Cardiac muscle cell (in vitro differentiated cells and primary cell): ENCODE data around the gene ACAP2. TPM values are rescaled to one million over a fixed set of nuclear protein-coding genes. Genes with fewer than 3 reads are reported as not detected.
"Not testable (repeated sequence)": the region's sequence is repeated elsewhere in the genome, so short reads cannot be mapped to it uniquely, and the experiment has no call there.

ENCODE experiments used
- DNase-seq, 2 donors: peaks; one replicate each; pipeline versions ENCODE4 v3.0.0 to v3.0.0-alpha.2; 2010 to 2017; ENCODE audit warnings: low read depth in 1 of 2, low spot score in 1 of 2
- H3K27ac ChIP-seq: fragments of 200-600 bp; sonication (generic); 2 replicates; pipeline ENCODE4 v1.5.1; 2016
- H3K27me3 ChIP-seq: fragments of 200-600 bp; sonication (generic); 2 replicates; pipeline ENCODE4 v1.6.0; 2016; ENCODE audit warnings: control low read depth
- H3K36me3 ChIP-seq: fragments of 200-600 bp; sonication (generic); 2 replicates; pipeline ENCODE4 v1.5.1; 2016; ENCODE audit warnings: control low read depth
- H3K4me1 ChIP-seq: fragments of 200-600 bp; sonication (generic); 2 replicates; pipeline ENCODE4 v1.8.1; 2017; ENCODE audit warnings: low read depth, mild to moderate bottlenecking, mixed run types
- H3K4me3 ChIP-seq: fragments of 200-600 bp; sonication (generic); 2 replicates; pipeline ENCODE4 v1.5.1; 2016; ENCODE audit warnings: mild to moderate bottlenecking
- H3K9me3 ChIP-seq: fragments of 200-600 bp; sonication (generic); 2 replicates; pipeline ENCODE4 v1.5.1; 2017; ENCODE audit warnings: low read depth, mild to moderate bottlenecking, control low read depth
- CTCF ChIP-seq: IDR thresholded peaks from 2 replicates; pipeline ENCODE4 v1.5.1; 2012; ENCODE audit warnings: low read depth, mild to moderate bottlenecking, low read length
- polyA plus RNA-seq: library from polyadenylated mRNA; unstranded; fragments of >200 nt; fragmentation: Nextera tagmentation; extraction: Ambion mirVana; gene quantifications from 2 replicates; pipeline ENCODE4 v1.2.1, GENCODE V29; 2016
- total RNA-seq: library from RNA; depleted of rRNA; stranded (reverse); fragments of >200 nt; gene quantifications from 2 replicates; pipeline ENCODE4 v1.2.3, GENCODE V29; 2016

ACAP2 gene
- total and polyA plus RNA-seq, 2 experiments from 2014 or later: 36.2 to 44.4 TPM

GRCh38 chr3:195366200-195366925 lies 76.5 kb downstream of the ACAP2 start:
- Histone ChIP-seq H3K4me1 (no peaks in the 10 kb centered on the region), H3K27ac (no peak overlapping the region), H3K27me3 (no peaks in the 10 kb centered on the region), H3K4me3 (no peak overlapping the region), H3K9me3 (no peaks in the 10 kb centered on the region), H3K36me3 (no peaks in the 10 kb centered on the region)
- no peak for DNase-seq
- no peak for TF ChIP-seq CTCF

DNA sequence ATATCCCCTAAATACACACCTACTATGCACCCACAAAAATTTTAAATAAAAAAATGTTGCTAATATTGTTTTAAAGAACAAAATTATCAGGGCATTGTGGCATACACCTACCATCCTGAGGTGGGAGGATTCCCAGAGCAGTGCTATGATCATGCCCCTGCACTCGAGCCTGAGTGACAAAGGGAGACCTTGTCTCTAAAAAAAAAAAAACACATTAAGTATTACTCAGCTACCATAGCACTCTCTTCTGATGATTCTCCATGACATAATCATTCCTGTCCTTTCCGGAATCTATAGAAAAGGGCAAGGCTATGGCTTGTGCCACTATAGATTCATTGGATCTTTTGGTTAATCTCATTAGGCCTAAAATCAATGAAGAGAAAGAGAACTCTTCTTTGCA lies 77.4 kb downstream of the ACAP2 start:
- Histone ChIP-seq H3K4me1 (no peaks in the 10 kb centered on the region), H3K36me3 (no peaks in the 10 kb centered on the region), H3K4me3 (no peak overlapping the region), H3K9me3 (no peaks in the 10 kb centered on the region), H3K27ac (no peak overlapping the region), H3K27me3 (no peaks in the 10 kb centered on the region)
- no peak for DNase-seq
- TF ChIP-seq CTCF: no peak

GRCh38 chr3:195357797-195358196 lies 85.0 kb downstream of the ACAP2 start:
- DNase-seq, H3K9me3 ChIP-seq, H3K4me3 ChIP-seq, H3K36me3 ChIP-seq, H3K27me3 ChIP-seq: not testable (repeated sequence)
- peaks cover 23% of the 10 kb centered on the region for H3K4me1 ChIP-seq
- H3K27ac ChIP-seq: peak overlapping the region; percentile 63

DNA sequence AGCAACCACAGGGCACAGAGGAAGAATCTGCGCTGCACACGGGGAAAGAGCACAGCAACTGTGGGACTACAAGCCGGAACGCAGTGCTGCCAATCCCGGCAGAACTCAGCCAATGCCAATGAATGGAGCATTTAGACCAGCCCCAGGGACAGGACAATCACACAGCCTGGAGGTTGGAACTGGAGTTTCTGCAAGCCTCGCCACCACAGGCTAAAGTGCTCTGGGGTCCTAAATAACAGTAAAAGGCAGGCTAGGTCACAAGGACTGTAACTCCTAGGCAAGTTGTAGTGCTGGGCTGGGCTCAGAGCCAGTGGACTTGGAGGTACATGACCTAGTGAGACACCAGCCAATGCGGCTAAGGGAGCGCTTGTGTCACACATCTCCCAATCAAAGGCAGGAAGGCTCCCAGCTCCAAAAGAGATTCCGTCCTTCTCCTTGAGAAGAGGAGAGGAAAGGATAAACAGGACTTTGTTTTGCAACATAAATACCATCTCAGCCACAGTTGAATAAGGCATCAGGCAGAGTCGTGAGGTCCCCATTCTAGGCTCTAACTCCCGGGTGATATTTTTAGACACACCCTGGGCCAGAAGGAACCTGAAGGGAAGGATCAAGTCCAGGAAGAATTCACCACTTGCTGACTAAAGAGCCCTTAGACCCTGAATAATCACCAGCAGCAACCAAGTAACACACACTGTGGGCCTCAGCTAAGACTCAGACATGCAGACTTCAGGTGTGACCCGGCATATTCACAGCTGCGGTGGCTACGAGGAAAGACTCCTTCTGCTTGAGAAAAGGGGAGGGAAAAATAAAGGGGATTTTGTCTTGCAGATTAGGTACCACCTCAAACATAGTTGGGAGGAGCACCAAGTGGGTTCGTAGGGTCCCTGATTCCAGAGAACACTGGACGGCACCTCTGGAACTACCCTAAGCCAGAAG lies 86.4 kb downstream of the ACAP2 start:
- no peak overlapping the region for H3K4me3 ChIP-seq
- H3K36me3 ChIP-seq: no peaks in the 10 kb centered on the region
- peaks cover 23% of the 10 kb centered on the region for H3K4me1 ChIP-seq
- H3K9me3 ChIP-seq: no peaks in the 10 kb centered on the region
- DNase-seq: peak; percentile 8 to 25
- peak overlapping the region; percentile 63 for H3K27ac ChIP-seq
- no peak for TF ChIP-seq CTCF
- no peaks in the 10 kb centered on the region for H3K27me3 ChIP-seq

GRCh38 chr3:195354009-195354408 lies 88.8 kb downstream of the ACAP2 start:
- not testable (repeated sequence) for H3K36me3 ChIP-seq, DNase-seq

GRCh38 chr3:195352895-195353488 lies 89.8 kb downstream of the ACAP2 start:
- Histone ChIP-seq H3K36me3 (no peaks in the 10 kb centered on the region), H3K27me3 (no peaks in the 10 kb centered on the region), H3K4me3 (no peak overlapping the region), H3K4me1 (peaks cover 23% of the 10 kb centered on the region), H3K27ac (no peak overlapping the region), H3K9me3 (no peaks in the 10 kb centered on the region)
- TF ChIP-seq CTCF: no peak
- peak in 1 of 2 donors; percentile 84 for DNase-seq

More at GRCh38 chr3:195354009-195354408, 88.8 kb downstream of the ACAP2 start:
- not testable (repeated sequence) for H3K4me3 ChIP-seq, H3K27me3 ChIP-seq, H3K9me3 ChIP-seq, H3K27ac ChIP-seq
- peaks cover 23% of the 10 kb centered on the region for H3K4me1 ChIP-seq
